ENCODE data around the gene ANKRD10. TPM values are rescaled to one million over a fixed set of nuclear protein-coding genes. Genes with fewer than 3 reads are reported as not detected.

ANKRD10 gene
- total and polyA plus RNA-seq, 10 of the 15 experiments (the other 5 are each of a cell fraction or from before 2014, with no cell fraction given) = 47.1 to 199 (median 97.2) TPM

DNA sequence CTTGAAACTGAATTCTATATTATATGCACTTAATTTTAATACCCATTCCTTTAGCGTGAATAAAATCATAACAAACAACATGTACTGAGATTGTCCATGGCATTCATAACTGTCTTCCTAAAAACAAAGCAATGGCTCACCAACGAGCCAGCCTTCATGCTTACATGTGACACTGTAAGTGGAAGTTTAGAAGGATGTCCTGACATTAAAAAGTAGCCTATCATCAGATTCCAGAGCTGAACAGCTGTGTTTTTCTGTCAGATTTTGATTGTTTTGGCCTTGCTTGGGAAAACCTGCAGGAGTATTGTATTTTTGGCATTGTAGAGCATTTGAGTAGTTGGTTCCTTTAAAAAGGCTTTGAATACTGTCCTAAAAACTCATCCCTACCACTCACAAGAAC is 21.3 kb downstream of the ANKRD10 start:
- H3K79me2 ChIP-seq (ENCODE audit: control insufficient read depth, insufficient read depth, low read length) = no peaks in the 10 kb centered on the region
- BruUV-seq (replicated peaks) = no TSS peak
- in situ Hi-C loops (cut with MboI) = no loop called here
- SMC1A ChIA-PET (ENCODE audit: uncharacterized antibody, unreplicated experiment) = interaction anchor here (1.8 to 2.9 kb wide), 2 partner anchors 11 to 155 kb away, joined by 4 to 11 read pairs; no protein-coding TSS in a partner anchor
- H3K27me3 ChIP-seq (replicated peaks in 1 of 2; ENCODE audit: control insufficient read depth in 2 of 2, insufficient read depth in 2 of 2, low read length in 1 of 2) = no peaks in the 10 kb centered on the region
- CTCF ChIA-PET = interaction anchor here (0.9 to 2.3 kb wide), 4 partner anchors 10 to 15 kb away, joined by 3 to 8 read pairs (median 4); no protein-coding TSS in a partner anchor
- H3K36me3 ChIP-seq (ENCODE audit: control insufficient read depth in 2 of 2, insufficient read depth in 2 of 2, low read length in 1 of 2) = peaks cover 0 to 20% of the 10 kb centered on the region in 2 experiments; a peak in 3 of 4 replicates
- intact Hi-C loops (cut with micrococcal nuclease; ENCODE audit: unreplicated experiment) = no loop called here
- POLR2A ChIA-PET = interaction anchor here (0.5 to 1.1 kb wide), 2 partner anchors 18 to 19 kb away, joined by 3 read pairs; no protein-coding TSS in a partner anchor
- H3K9me3 ChIP-seq (replicated peaks; ENCODE audit: control insufficient read depth, insufficient read depth, low read length) = no peaks in the 10 kb centered on the region
- no peaks in the 10 kb centered on the region for H4K20me1 ChIP-seq (ENCODE audit: control insufficient read depth, insufficient read depth)
- H3K4me3 ChIP-seq = no peak overlapping the region
- DNase-seq (ENCODE audit: low read depth, low spot score) = no peak
- no peak overlapping the region for H3K4me2 ChIP-seq (ENCODE audit: control insufficient read depth, insufficient read depth)
- no peak for TF ChIP-seq MXI1 (IDR thresholded peaks at IDR 0.05; ENCODE audit: low read depth, low read length)
- no peak for TF ChIP-seq BRCA1 (IDR thresholded peaks at IDR 0.05; ENCODE audit: low read depth, low read length)
- no peak for TF ChIP-seq SUZ12 (IDR thresholded peaks at IDR 0.05; ENCODE audit: unreplicated experiment)
- no peak for TF ChIP-seq BCL11A (IDR thresholded peaks at IDR 0.05; ENCODE audit: low read depth, low read length)
- TF ChIP-seq SMAD5 (IDR thresholded peaks at IDR 0.05; ENCODE audit: low read depth) = no peak
- TF ChIP-seq POU2F2 (IDR thresholded peaks at IDR 0.05; ENCODE audit: borderline replicate concordance, low read depth, low read length) = no peak
- TF ChIP-seq RBBP5 (conservative IDR thresholded peaks at IDR 0.05) = no peak
- no peak for TF ChIP-seq GABPA (IDR thresholded peaks at IDR 0.05; ENCODE audit: low read depth)
- no peak for TF ChIP-seq MYB (IDR thresholded peaks at IDR 0.05; ENCODE audit: borderline replicate concordance, low read depth, low read length)
- TF ChIP-seq SMC3 (IDR thresholded peaks at IDR 0.05; ENCODE audit: borderline replicate concordance, low read length) = no peak
- TF ChIP-seq SUPT20H (IDR thresholded peaks at IDR 0.05; ENCODE audit: borderline replicate concordance, control insufficient read depth, low read depth, low read length) = no peak
- ATAC-seq = no peak
- FAIRE-seq = no peak
- no peak overlapping the region for H3K27ac ChIP-seq (ENCODE audit: control insufficient read depth, insufficient read depth)
- H2AFZ ChIP-seq (ENCODE audit: control insufficient read depth, low read depth, low read length) = no peak overlapping the region
- RAD21 ChIA-PET (ENCODE audit: unreplicated experiment) = no interaction called here
- 83% methylated on average over 2 of the region's 2 CpGs for WGBS (ENCODE audit: insufficient coverage, insufficient replicate concordance, low lambda C conversion rate, missing lambda C conversion rate)
- H3K4me1 ChIP-seq (ENCODE audit: control insufficient read depth, insufficient read depth, low read length) = no peaks in the 10 kb centered on the region
- H3K9ac ChIP-seq (ENCODE audit: control insufficient read depth, insufficient read depth, low read length) = no peak overlapping the region
